ENCODE results near the gene PLXNA2.

The PLXNA2 gene

GRCh38 chr1:208008534-208008933 is 235.7 kb downstream of the PLXNA2 start:
- no peak for DNase-seq

GRCh38 chr1:208007938-208008342 is 236.2 kb downstream of the PLXNA2 start:
- no peak for DNase-seq

- no peak for DNase-seq
Measured at GRCh38 chr1:208007319-208007937, 236.8 kb downstream of the PLXNA2 start.

GRCh38 chr1:208006258-208006920 is 237.8 kb downstream of the PLXNA2 start:
- no peak for DNase-seq

GRCh38 chr1:208004851-208005250 is 239.3 kb downstream of the PLXNA2 start:
- DNase-seq = no peak

- no peak for DNase-seq
Measured at GRCh38 chr1:208003241-208003640, 240.9 kb downstream of the PLXNA2 start.

GRCh38 chr1:208002672-208003071 is 241.5 kb downstream of the PLXNA2 start:
- no peak for DNase-seq

- DNase-seq = no peak
Measured at GRCh38 chr1:208002078-208002477, 242.1 kb downstream of the PLXNA2 start.

GRCh38 chr1:208000504-208000903 is 243.7 kb downstream of the PLXNA2 start:
- no peak for DNase-seq

- no peak for DNase-seq
Measured at GRCh38 chr1:207999972-208000371, 244.2 kb downstream of the PLXNA2 start.

- no peak for DNase-seq
Measured at GRCh38 chr1:207999274-207999915, 244.8 kb downstream of the PLXNA2 start.

- DNase-seq = no peak
Measured at GRCh38 chr1:207998691-207999090, 245.5 kb downstream of the PLXNA2 start.

GRCh38 chr1:207997486-207998268 is 246.5 kb downstream of the PLXNA2 start:
- DNase-seq = peak; percentile 72

GRCh38 chr1:207996636-207997035 is 247.5 kb downstream of the PLXNA2 start:
- DNase-seq = peak; percentile 41

GRCh38 chr1:207995576-207995975 is 248.6 kb downstream of the PLXNA2 start:
- no peak for DNase-seq

- DNase-seq = no peak
Measured at GRCh38 chr1:207993477-207994445, 250.4 kb downstream of the PLXNA2 start.

GRCh38 chr1:207992677-207993236 is 251.4 kb downstream of the PLXNA2 start:
- no peak for DNase-seq

GRCh38 chr1:207991583-207992026 is 252.6 kb downstream of the PLXNA2 start:
- DNase-seq = no peak

- no peak for DNase-seq
Measured at GRCh38 chr1:207990876-207991582, 253.2 kb downstream of the PLXNA2 start.

- DNase-seq = no peak
Measured at GRCh38 chr1:207990455-207990854, 253.7 kb downstream of the PLXNA2 start.

Data from OCI-M1 (cell line).